Panc1 (cell line): Measurements from ENCODE around the gene FOXB2. TPM values are rescaled to one million over a fixed set of nuclear protein-coding genes. Genes with fewer than 3 reads are reported as not detected.

Experiments used
- ATAC-seq: fragments of 200-7000 bp; cut with Tn5 transposase; 2 replicates; pipeline ENCODE4 v1.9.1; 2020; ENCODE audit warnings: mild to moderate bottlenecking, moderate library complexity
- BruUV-seq: library from RNA; stranded (reverse); fragments of 400-500 nt; replicated peaks from 2 replicates; lab custom pipeline; 2021; lab: Mats Ljungman, UMichigan
- CTCF ChIA-PET: fragments of 300-600 bp; sonication (Branson Sonifier 250); formaldehyde crosslinking; loops from one replicate; lab custom pipeline; 2022; ENCODE audit warnings: antibody characterized with exemption; lab: Charles Lee
- POLR2A ChIA-PET: fragments of 300-600 bp; sonication (Branson Sonifier 250); formaldehyde crosslinking; loops from one replicate; lab custom pipeline; 2022; ENCODE audit warnings: antibody characterized with exemption; lab: Charles Lee
- DNase-seq: peaks from one replicate; pipeline ENCODE4 v3.0.0-alpha.2; 2010; ENCODE audit warnings: low read depth, low spot score
- H3K27ac ChIP-seq: 2 replicates; pipeline ENCODE4 v1.5.1; 2011; ENCODE audit warnings: mild to moderate bottlenecking, low read length, inconsistent platforms
- H3K27me3 ChIP-seq: fragments of 200-500 bp; sonication (Bioruptor generic); 2 replicates; pipeline ENCODE4 v1.6.0; 2014; ENCODE audit warnings: low read length, inconsistent platforms; ENCODE audit not compliant: control insufficient read depth, insufficient read depth
- H3K36me3 ChIP-seq: fragments of 200-500 bp; sonication (Bioruptor generic); 2 replicates; pipeline ENCODE4 v1.5.1; 2014; ENCODE audit warnings: inconsistent platforms, mild to moderate bottlenecking, low read length, moderate library complexity; ENCODE audit not compliant: control insufficient read depth, insufficient read depth
- H3K4me1 ChIP-seq: 2 replicates; pipeline ENCODE4 v1.5.1; 2011; ENCODE audit warnings: inconsistent platforms, mild to moderate bottlenecking, low read length, moderate library complexity; ENCODE audit not compliant: control insufficient read depth, insufficient read depth
- H3K4me3 ChIP-seq, 2 experiments: 2 replicates each; pipeline ENCODE4 v1.5.1; 2011 to 2012; ENCODE audit warnings: low read depth in 2 of 2, low read length in 2 of 2, mild to moderate bottlenecking in 2 of 2, inconsistent platforms in 1 of 2, moderate library complexity in 1 of 2
- H3K9me3 ChIP-seq: fragments of 200-500 bp; sonication (Bioruptor generic); 2 replicates; pipeline ENCODE4 v1.5.1; 2014; ENCODE audit warnings: low read depth, mild to moderate bottlenecking, inconsistent platforms, low read length, moderate library complexity; ENCODE audit not compliant: control insufficient read depth, insufficient read depth
- POLR2AphosphoS5 ChIP-seq: IDR thresholded peaks from 2 replicates; pipeline ENCODE4 v1.6.1; 2012; ENCODE audit warnings: mild to moderate bottlenecking, low read depth, low read length, moderate library complexity
- REST ChIP-seq, 2 experiments: IDR thresholded peaks; 2 replicates each; pipeline ENCODE4 v1.6.1; 2011 to 2012; ENCODE audit warnings: low read depth in 2 of 2, control low read depth in 1 of 2, low read length in 1 of 2, mild to moderate bottlenecking in 1 of 2, moderate library complexity in 1 of 2; ENCODE audit not compliant: insufficient read depth in 1 of 2
- SIN3A ChIP-seq: IDR thresholded peaks from 2 replicates; pipeline ENCODE4 v1.6.1; 2012; ENCODE audit warnings: low read depth, mild to moderate bottlenecking, low read length, moderate library complexity, borderline replicate concordance; ENCODE audit not compliant: insufficient read depth
- TCF7L2 ChIP-seq: IDR thresholded peaks from 2 replicates; pipeline ENCODE4 v1.6.1; 2011; ENCODE audit warnings: mild to moderate bottlenecking, low read depth, low read length, inconsistent platforms
- in situ Hi-C: cut with HindIII; loops from 2 replicates; pipeline ENCODE4 v1.10.0; 2016; ENCODE audit warnings: low sequenced_read_pairs, low pct_unique_long_range_greater_than_20kb
- intact Hi-C: fragments of 100-400 bp; cut with micrococcal nuclease; formaldehyde crosslinking; loops from one replicate; pipeline ENCODE4 v1.10.0; 2022; ENCODE audit not compliant: unreplicated experiment
- total RNA-seq: library from RNA; stranded (reverse); gene quantifications from one replicate; pipeline ENCODE4 v1.2.1, GENCODE V29; 2021; ENCODE audit not compliant: unreplicated experiment
- TF ChIP-seq, protein P1 (sequence below): fragments of 450-650 bp; IDR thresholded peaks from 2 replicates; pipeline ENCODE4 v1.5.1; 2017; ENCODE audit warnings: mild to moderate bottlenecking

FOXB2 gene
- total RNA-seq, 1 experiment from 2014 or later: not detected

GRCh38 chr9:77021291-77021894 is 1.9 kb downstream of the FOXB2 start:
- no peaks in the 10 kb centered on the region; the same call in 1 of the 2 replicates for H3K27me3 ChIP-seq
- ChIA-PET CTCF (no interaction called here), POLR2A (no interaction called here)
- H3K36me3 ChIP-seq: no peaks in the 10 kb centered on the region
- in situ Hi-C loops (no loop called here), intact Hi-C loops (loop anchor here (5.0 kb wide), 1 partner anchor 131 kb away; no protein-coding TSS in a partner anchor)
- ATAC-seq: no peak
- DNase-seq: no peak
- H3K4me1 ChIP-seq: no peaks in the 10 kb centered on the region
- H3K27ac ChIP-seq: no peak overlapping the region
- TF ChIP-seq TCF7L2 (no peak), POLR2AphosphoS5 (no peak), REST (IDR thresholded peaks at IDR 0.05; ENCODE audit: insufficient read depth in 1 of 2, low read depth in 2 of 2, low read length in 1 of 2) (no peak), SIN3A (no peak)
- TF ChIP-seq, protein P1, sequence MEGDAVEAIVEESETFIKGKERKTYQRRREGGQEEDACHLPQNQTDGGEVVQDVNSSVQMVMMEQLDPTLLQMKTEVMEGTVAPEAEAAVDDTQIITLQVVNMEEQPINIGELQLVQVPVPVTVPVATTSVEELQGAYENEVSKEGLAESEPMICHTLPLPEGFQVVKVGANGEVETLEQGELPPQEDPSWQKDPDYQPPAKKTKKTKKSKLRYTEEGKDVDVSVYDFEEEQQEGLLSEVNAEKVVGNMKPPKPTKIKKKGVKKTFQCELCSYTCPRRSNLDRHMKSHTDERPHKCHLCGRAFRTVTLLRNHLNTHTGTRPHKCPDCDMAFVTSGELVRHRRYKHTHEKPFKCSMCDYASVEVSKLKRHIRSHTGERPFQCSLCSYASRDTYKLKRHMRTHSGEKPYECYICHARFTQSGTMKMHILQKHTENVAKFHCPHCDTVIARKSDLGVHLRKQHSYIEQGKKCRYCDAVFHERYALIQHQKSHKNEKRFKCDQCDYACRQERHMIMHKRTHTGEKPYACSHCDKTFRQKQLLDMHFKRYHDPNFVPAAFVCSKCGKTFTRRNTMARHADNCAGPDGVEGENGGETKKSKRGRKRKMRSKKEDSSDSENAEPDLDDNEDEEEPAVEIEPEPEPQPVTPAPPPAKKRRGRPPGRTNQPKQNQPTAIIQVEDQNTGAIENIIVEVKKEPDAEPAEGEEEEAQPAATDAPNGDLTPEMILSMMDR: no peak
- no TSS peak for BruUV-seq
- no peak overlapping the region for H3K4me3 ChIP-seq
- no peaks in the 10 kb centered on the region for H3K9me3 ChIP-seq

DNA sequence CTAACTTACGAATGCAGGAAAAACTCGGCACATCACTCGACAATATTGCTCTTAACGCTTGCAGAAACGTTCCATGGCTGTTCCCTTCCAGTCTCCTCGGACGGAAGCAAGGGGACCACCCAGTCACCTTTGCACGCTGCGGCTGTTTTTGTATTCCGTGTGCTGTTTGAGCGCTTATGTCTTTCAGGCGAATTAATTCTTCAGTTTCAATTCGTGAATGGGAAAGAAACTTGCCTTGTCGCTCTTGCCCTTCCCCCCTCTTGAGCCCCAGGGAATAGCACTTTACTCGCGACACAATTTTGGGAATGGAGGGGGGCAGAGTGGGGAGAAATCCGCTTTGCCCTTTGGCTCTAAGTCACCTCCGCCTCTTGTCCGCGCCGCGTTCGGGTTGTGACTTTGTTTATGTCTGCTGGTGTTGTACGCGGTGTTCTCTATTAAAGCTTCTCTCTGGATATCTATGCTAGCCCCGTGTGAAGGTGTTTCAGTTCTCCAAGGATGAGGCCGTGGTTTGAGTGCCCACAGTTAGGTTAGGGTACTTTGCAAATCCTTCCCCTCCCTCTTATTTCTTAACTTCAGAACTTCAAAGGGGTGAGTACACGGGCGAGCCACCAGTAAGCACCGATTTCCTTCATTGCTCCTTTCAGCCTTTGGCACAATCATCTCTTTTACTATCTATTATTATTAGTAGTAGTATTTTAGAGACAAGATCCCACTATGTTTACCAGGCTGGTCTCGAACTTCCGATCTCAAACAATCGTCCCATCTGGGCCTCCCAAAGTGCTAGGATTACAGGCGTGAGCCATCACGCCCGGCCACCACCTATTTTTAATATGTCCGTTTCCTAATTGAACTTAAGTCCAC is 2.7 kb downstream of the FOXB2 start:
- H3K36me3 ChIP-seq: no peaks in the 10 kb centered on the region
- in situ Hi-C loops: no loop called here
- no peaks in the 10 kb centered on the region for H3K9me3 ChIP-seq
- no peak overlapping the region for H3K4me3 ChIP-seq
- intact Hi-C loops: loop anchor here (5.0 kb wide), 1 partner anchor 130 kb away; no protein-coding TSS in a partner anchor
- ChIA-PET POLR2A (no interaction called here), CTCF (no interaction called here)
- no peaks in the 10 kb centered on the region for H3K4me1 ChIP-seq
- no peak for DNase-seq
- BruUV-seq: no TSS peak
- no peak for TF ChIP-seq TCF7L2
- no peak for TF ChIP-seq SIN3A
- no peak for TF ChIP-seq REST (IDR thresholded peaks at IDR 0.05; ENCODE audit: insufficient read depth in 1 of 2, low read depth in 2 of 2, low read length in 1 of 2)
- no peak for TF ChIP-seq POLR2AphosphoS5
- TF ChIP-seq, protein P1: no peak
- H3K27ac ChIP-seq: no peak overlapping the region
- H3K27me3 ChIP-seq: no peaks in the 10 kb centered on the region; the same call in 1 of the 2 replicates
- ATAC-seq: no peak
